Measurements from ENCODE around the gene AOC1.

The AOC1 gene

DNA sequence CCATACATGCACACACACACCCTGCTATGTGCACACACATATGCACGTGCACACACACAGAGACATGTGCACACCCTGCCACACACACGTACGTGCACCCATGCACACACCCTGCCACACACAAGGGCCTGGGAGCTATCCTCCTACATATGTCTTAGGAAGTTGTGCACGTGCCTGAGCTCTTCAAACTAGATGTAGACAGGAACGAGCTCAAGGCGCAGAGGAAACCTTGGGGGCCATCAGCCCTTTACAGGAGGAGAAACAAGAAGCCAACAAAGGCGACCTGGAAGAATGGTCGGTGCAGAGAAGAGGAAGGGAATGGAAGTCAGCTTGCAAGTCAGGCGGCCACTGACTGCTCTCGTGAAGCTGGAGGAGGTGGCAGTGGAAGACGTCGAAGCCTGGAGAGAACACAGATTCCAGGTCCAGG lies 58.7 kb downstream of the AOC1 start:
- no peak overlapping the region for H3K4me3 ChIP-seq (ENCODE audit: low read depth, low read length)
- TF ChIP-seq, protein P1, sequence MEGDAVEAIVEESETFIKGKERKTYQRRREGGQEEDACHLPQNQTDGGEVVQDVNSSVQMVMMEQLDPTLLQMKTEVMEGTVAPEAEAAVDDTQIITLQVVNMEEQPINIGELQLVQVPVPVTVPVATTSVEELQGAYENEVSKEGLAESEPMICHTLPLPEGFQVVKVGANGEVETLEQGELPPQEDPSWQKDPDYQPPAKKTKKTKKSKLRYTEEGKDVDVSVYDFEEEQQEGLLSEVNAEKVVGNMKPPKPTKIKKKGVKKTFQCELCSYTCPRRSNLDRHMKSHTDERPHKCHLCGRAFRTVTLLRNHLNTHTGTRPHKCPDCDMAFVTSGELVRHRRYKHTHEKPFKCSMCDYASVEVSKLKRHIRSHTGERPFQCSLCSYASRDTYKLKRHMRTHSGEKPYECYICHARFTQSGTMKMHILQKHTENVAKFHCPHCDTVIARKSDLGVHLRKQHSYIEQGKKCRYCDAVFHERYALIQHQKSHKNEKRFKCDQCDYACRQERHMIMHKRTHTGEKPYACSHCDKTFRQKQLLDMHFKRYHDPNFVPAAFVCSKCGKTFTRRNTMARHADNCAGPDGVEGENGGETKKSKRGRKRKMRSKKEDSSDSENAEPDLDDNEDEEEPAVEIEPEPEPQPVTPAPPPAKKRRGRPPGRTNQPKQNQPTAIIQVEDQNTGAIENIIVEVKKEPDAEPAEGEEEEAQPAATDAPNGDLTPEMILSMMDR (IDR thresholded peaks at IDR 0.05; ENCODE audit: control insufficient read depth, extremely low read depth, insufficient read depth): no peak
- no peak for DNase-seq (ENCODE audit: low read depth)

Measured in LNCaP clone FGC (cell line).